K562 (cell line): ENCODE measurements around the gene POP5. TPM values are rescaled to one million over a fixed set of nuclear protein-coding genes. Genes with fewer than 3 reads are reported as not detected.

Source experiments
- CHCHD3 ChIP-seq: fragments of 250-450 bp; sonication (Bioruptor Pico); IDR thresholded peaks from 2 replicates; pipeline ENCODE4 v2.1.2; 2022; ENCODE audit warnings: mild to moderate bottlenecking
- FOXJ3 ChIP-seq: sonication (generic); formaldehyde crosslinking; IDR thresholded peaks from 2 replicates; pipeline ENCODE4 v1.4.0; 2020; ENCODE audit warnings: mild to moderate bottlenecking, missing genetic modification reagents
- GABPB1 ChIP-seq: sonication (generic); formaldehyde crosslinking; IDR thresholded peaks from 2 replicates; pipeline ENCODE4 v1.8.0; 2022; ENCODE audit warnings: mild to moderate bottlenecking, missing genetic modification reagents
- HSF4 ChIP-seq: fragments of 250-450 bp; sonication (Bioruptor Pico); IDR thresholded peaks from 2 replicates; pipeline ENCODE4 v2.1.2; 2022; ENCODE audit warnings: mild to moderate bottlenecking, moderate library complexity, borderline replicate concordance
- JUN ChIP-seq, 2 experiments: sonication (generic) in 1 of 2; formaldehyde crosslinking in 1 of 2; IDR thresholded peaks; 2 replicates each; pipeline versions ENCODE4 v1.6.1 to v1.8.0; 2012 to 2022; ENCODE audit warnings: borderline replicate concordance in 2 of 2, mild to moderate bottlenecking in 2 of 2, improper control_type of control experiment in 1 of 2, low read depth in 1 of 2, low read length in 1 of 2, missing genetic modification reagents in 1 of 2
- KLF1 ChIP-seq: fragments of 450-650 bp; IDR thresholded peaks from 2 replicates; pipeline ENCODE4 v1.6.1; 2016; ENCODE audit warnings: missing genetic modification characterization, missing compliant biosample characterization
- L3MBTL2 ChIP-seq: fragments of 450-650 bp; IDR thresholded peaks from 2 replicates; pipeline ENCODE4 v1.6.1; 2016; ENCODE audit warnings: mild to moderate bottlenecking, moderate library complexity
- NFE2 ChIP-seq: IDR thresholded peaks from 2 replicates; pipeline ENCODE4 v1.6.1; 2014; ENCODE audit warnings: antibody characterized with exemption, low read depth
- NONO ChIP-seq, 2 experiments: fragments of 200-400 bp in 1 of 2; fragments of 450-650 bp in 1 of 2; formaldehyde crosslinking in 1 of 2; IDR thresholded peaks; 2 replicates each; pipeline ENCODE4 v1.6.1; 2017; ENCODE audit warnings: low read depth in 2 of 2, mild to moderate bottlenecking in 2 of 2, moderate library complexity in 2 of 2, low read length in 1 of 2
- SRSF9 ChIP-seq: fragments of 200-400 bp; formaldehyde crosslinking; IDR thresholded peaks from 2 replicates; pipeline ENCODE4 v1.6.1; 2017; ENCODE audit warnings: low read depth, low read length, borderline replicate concordance
- TBP ChIP-seq: optimal IDR thresholded peaks from 2 replicates; pipeline ENCODE3; 2011; ENCODE audit warnings: low read depth, low read length, improper control_type of control experiment
- ZNF133 ChIP-seq: fragments of 250-450 bp; sonication (Bioruptor Pico); IDR thresholded peaks from 2 replicates; pipeline ENCODE4 v1.4.0; 2020; ENCODE audit warnings: mild to moderate bottlenecking
- ZNF217 ChIP-seq: sonication (generic); formaldehyde crosslinking; IDR thresholded peaks from 2 replicates; pipeline ENCODE4 v1.8.0; 2022; ENCODE audit warnings: mild to moderate bottlenecking, missing genetic modification reagents
- ZNF695 ChIP-seq: fragments of 450-650 bp; formaldehyde crosslinking; IDR thresholded peaks from 2 replicates; pipeline ENCODE4 v1.4.0; 2020; ENCODE audit warnings: mild to moderate bottlenecking, moderate library complexity
- ZSCAN32 ChIP-seq: fragments of 450-650 bp; formaldehyde crosslinking; IDR thresholded peaks from 2 replicates; pipeline ENCODE4 v1.4.0; 2020; ENCODE audit warnings: mild to moderate bottlenecking, moderate library complexity
- polyA plus RNA-seq, 8 experiments: library from polyadenylated mRNA; depleted of rRNA in 4 of 8; stranded (reverse) in 5 of 8; unstranded in 3 of 8; fragments of >200 nt; fragmentation: Nextera tagmentation in 2 of 8; fragmentation: Illumina TruSeq in 1 of 8; extraction: Ambion mirVana in 2 of 8; extraction: Trizol in 1 of 8; gene quantifications; 2 replicates each; pipeline versions ENCODE4 v1.2.1 to v1.2.3, GENCODE V29; 2011 to 2014; ENCODE audit warnings: inconsistent platforms in 1 of 8, missing spikeins in 1 of 8
- total RNA-seq, 7 experiments: library from RNA; depleted of rRNA in 6 of 7; stranded (reverse); fragments of >200 nt in 6 of 7; fragmentation: Illumina TruSeq in 2 of 7; extraction: Trizol in 2 of 7; gene quantifications; 2 replicates each; pipeline versions ENCODE4 v1.2.1 to v1.2.3, GENCODE V29; 2011 to 2021; ENCODE audit warnings: low replicate concordance in 1 of 7
- TF ChIP-seq, protein P1 (sequence below): IDR thresholded peaks from 2 replicates; pipeline ENCODE4 v1.6.1; 2011; ENCODE audit warnings: borderline replicate concordance, low read depth, mild to moderate bottlenecking, moderate library complexity, low read length; ENCODE audit not compliant: insufficient read depth, poor library complexity, severe bottlenecking
- TF ChIP-seq, protein P2 (sequence below), 2 experiments: fragments of 200-800 bp in 1 of 2; sonication (Bioruptor generic) in 1 of 2; sonication (generic) in 1 of 2; formaldehyde crosslinking in 1 of 2; IDR thresholded peaks in 1 of 2; conservative IDR thresholded peaks in 1 of 2; 2 replicates each; pipeline versions ENCODE4 v1.5.0 to v1.6.1; 2016 to 2020; ENCODE audit warnings: missing compliant biosample characterization in 1 of 2, missing genetic modification characterization in 1 of 2, missing genetic modification reagents in 1 of 2
- TF ChIP-seq, protein P3 (sequence below): sonication (generic); formaldehyde crosslinking; IDR thresholded peaks from 2 replicates; pipeline ENCODE4 v1.8.0; 2023; ENCODE audit warnings: mild to moderate bottlenecking, missing genetic modification reagents

Gene POP5
- total and polyA plus RNA-seq, 9 of the 15 experiments (the other 6 are each of a cell fraction or from before 2014, with no cell fraction given): 57.5 to 253 (median 73.8) TPM

DNA sequence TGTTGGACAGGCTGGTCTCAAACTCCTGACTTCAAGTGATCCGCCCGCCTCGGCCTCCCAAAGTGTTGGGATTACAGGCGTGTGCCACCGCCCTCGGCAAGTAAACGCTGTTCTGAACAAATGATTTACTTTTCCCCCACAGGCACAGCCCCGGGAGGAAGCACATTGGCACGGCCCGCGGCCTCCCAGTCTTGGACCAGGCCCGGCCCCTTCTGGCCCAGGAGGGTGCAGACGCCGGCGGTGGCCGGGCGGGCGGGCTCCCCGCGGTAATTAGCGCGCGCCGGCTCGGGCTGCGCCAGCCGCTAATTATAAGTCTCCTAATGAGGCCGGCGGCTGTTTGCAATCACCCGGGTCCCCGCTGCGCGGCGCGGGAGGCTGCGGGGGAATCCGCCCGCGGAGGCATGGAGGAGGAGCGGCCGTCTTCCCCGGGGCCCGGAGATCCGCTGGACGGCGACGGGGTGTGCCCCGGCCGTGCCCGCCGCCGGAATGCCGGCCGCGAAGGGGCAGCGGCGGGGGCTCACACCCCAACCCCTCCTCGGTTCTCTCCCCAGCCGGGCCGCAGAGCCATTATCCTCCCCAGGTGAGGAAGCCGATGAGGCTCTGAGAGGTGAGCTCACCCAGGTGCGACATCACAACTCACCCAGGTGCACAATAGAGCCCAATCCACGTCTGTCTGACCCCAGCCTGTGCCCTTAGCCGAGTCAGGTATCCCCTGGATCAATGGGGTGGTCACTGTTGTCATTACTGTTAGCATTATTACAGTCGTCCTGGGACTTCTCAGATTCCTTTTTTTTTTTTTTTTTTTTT lies 3.3 kb upstream of the POP5 start (continued):
- no peak for TF ChIP-seq JUN (IDR thresholded peaks at IDR 0.05; ENCODE audit: borderline replicate concordance, low read depth, low read length)
- TF ChIP-seq JUN (CRISPR knock-in tag; IDR thresholded peaks at IDR 0.05; ENCODE audit: borderline replicate concordance): no peak
- no peak for TF ChIP-seq ZNF133 (CRISPR knock-in tag)
- no peak for TF ChIP-seq ZSCAN32
- TF ChIP-seq GABPB1: no peak
- TF ChIP-seq CHCHD3: no peak
- TF ChIP-seq, protein P1, sequence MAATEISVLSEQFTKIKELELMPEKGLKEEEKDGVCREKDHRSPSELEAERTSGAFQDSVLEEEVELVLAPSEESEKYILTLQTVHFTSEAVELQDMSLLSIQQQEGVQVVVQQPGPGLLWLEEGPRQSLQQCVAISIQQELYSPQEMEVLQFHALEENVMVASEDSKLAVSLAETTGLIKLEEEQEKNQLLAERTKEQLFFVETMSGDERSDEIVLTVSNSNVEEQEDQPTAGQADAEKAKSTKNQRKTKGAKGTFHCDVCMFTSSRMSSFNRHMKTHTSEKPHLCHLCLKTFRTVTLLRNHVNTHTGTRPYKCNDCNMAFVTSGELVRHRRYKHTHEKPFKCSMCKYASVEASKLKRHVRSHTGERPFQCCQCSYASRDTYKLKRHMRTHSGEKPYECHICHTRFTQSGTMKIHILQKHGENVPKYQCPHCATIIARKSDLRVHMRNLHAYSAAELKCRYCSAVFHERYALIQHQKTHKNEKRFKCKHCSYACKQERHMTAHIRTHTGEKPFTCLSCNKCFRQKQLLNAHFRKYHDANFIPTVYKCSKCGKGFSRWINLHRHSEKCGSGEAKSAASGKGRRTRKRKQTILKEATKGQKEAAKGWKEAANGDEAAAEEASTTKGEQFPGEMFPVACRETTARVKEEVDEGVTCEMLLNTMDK: no peak
- TF ChIP-seq ZNF695 (CRISPR knock-in tag): no peak
- no peak for TF ChIP-seq TBP
- TF ChIP-seq SRSF9: no peak
- no peak for TF ChIP-seq ZNF217
- no peak for TF ChIP-seq NONO (IDR thresholded peaks at IDR 0.05; ENCODE audit: low read depth in 2 of 2, low read length in 1 of 2)
- TF ChIP-seq, protein P2, sequence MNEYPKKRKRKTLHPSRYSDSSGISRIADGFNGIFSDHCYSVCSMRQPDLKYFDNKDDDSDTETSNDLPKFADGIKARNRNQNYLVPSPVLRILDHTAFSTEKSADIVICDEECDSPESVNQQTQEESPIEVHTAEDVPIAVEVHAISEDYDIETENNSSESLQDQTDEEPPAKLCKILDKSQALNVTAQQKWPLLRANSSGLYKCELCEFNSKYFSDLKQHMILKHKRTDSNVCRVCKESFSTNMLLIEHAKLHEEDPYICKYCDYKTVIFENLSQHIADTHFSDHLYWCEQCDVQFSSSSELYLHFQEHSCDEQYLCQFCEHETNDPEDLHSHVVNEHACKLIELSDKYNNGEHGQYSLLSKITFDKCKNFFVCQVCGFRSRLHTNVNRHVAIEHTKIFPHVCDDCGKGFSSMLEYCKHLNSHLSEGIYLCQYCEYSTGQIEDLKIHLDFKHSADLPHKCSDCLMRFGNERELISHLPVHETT (CRISPR knock-in tag; conservative IDR thresholded peaks at IDR 0.05 in 1 of 2, IDR thresholded peaks at IDR 0.05 in 1 of 2): no peak
- TF ChIP-seq L3MBTL2: peak; percentile 36; the same call in 1 of the 2 replicates
- TF ChIP-seq NFE2: no peak
- TF ChIP-seq, protein P3, sequence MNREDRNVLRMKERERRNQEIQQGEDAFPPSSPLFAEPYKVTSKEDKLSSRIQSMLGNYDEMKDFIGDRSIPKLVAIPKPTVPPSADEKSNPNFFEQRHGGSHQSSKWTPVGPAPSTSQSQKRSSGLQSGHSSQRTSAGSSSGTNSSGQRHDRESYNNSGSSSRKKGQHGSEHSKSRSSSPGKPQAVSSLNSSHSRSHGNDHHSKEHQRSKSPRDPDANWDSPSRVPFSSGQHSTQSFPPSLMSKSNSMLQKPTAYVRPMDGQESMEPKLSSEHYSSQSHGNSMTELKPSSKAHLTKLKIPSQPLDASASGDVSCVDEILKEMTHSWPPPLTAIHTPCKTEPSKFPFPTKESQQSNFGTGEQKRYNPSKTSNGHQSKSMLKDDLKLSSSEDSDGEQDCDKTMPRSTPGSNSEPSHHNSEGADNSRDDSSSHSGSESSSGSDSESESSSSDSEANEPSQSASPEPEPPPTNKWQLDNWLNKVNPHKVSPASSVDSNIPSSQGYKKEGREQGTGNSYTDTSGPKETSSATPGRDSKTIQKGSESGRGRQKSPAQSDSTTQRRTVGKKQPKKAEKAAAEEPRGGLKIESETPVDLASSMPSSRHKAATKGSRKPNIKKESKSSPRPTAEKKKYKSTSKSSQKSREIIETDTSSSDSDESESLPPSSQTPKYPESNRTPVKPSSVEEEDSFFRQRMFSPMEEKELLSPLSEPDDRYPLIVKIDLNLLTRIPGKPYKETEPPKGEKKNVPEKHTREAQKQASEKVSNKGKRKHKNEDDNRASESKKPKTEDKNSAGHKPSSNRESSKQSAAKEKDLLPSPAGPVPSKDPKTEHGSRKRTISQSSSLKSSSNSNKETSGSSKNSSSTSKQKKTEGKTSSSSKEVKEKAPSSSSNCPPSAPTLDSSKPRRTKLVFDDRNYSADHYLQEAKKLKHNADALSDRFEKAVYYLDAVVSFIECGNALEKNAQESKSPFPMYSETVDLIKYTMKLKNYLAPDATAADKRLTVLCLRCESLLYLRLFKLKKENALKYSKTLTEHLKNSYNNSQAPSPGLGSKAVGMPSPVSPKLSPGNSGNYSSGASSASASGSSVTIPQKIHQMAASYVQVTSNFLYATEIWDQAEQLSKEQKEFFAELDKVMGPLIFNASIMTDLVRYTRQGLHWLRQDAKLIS (CRISPR knock-in tag): no peak
- no peak for TF ChIP-seq FOXJ3
- no peak for TF ChIP-seq KLF1 (tag)
- TF ChIP-seq HSF4: no peak
